Measurements from ENCODE around the gene DNAJC22. TPM values are rescaled to one million over a fixed set of nuclear protein-coding genes. Genes with fewer than 3 reads are reported as not detected.

The DNAJC22 gene
- total RNA-seq, 4 donors from 2014 or later = 5.0 to 57.8 (median 56.4) TPM

GRCh38 chr12:49322708-49323523, 23.8 kb upstream of the DNAJC22 start, which contains the start of gene TROAP:
TSS of gene TROAP (plus strand) at chr12:49323255. CDS start at chr12:49323609, 354 bp downstream.
- no peaks in the 10 kb centered on the region for H3K27me3 ChIP-seq
- H3K36me3 ChIP-seq = no peaks in the 10 kb centered on the region
- peak within 1 kb of the TSS; percentile 54 to 81 (median 68) for H3K4me3 ChIP-seq
- H3K4me1 ChIP-seq = peaks cover 0 to 15% (median 2%) of the 10 kb centered on the region in 4 donors
- DNase-seq = peak; percentile 93 to 98 (median 97)
- TF ChIP-seq POLR2A (IDR thresholded peaks at IDR 0.05) (peak; percentile 28 to 47), CTCF (IDR thresholded peaks at IDR 0.05) (no peak)
- H3K9me3 ChIP-seq = no peaks in the 10 kb centered on the region
- peak within 1 kb of the TSS; percentile 60 to 69 (median 65) for H3K27ac ChIP-seq

DNA sequence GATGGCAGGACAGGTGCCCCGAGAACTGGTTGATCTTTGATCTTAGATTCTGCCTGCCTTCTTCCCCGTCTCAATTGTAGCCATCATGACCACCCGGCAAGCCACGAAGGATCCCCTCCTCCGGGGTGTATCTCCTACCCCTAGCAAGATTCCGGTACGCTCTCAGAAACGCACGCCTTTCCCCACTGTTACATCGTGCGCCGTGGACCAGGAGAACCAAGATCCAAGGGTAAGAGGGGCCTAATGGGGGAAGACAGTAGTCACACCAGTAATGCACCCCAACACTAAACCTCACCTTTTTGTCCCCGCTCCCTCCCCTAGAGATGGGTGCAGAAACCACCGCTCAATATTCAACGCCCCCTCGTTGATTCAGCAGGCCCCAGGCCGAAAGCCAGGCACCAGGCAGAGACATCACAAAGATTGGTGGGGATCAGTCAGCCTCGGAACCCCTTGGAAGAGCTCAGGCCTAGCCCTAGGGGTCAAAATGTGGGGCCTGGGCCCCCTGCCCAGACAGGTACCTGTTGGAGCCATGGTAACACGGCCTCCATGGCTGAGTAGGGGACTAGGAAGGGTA, 23.1 kb upstream of the DNAJC22 start:
- no peak for DNase-seq
- H3K27ac ChIP-seq = no peak overlapping the region
- no peaks in the 10 kb centered on the region for H3K9me3 ChIP-seq
- no peak for TF ChIP-seq CTCF (IDR thresholded peaks at IDR 0.05)
- no peak for TF ChIP-seq POLR2A (IDR thresholded peaks at IDR 0.05)
- peak overlapping the region; percentile 54 to 81 (median 68) for H3K4me3 ChIP-seq
- H3K27me3 ChIP-seq = no peaks in the 10 kb centered on the region
- peaks cover 0 to 15% (median 2%) of the 10 kb centered on the region in 4 donors for H3K4me1 ChIP-seq
- no peaks in the 10 kb centered on the region for H3K36me3 ChIP-seq

- DNase-seq = no peak
- peaks cover 0 to 15% (median 2%) of the 10 kb centered on the region in 4 donors for H3K4me1 ChIP-seq
- H3K4me3 ChIP-seq = no peak overlapping the region
- H3K27ac ChIP-seq = no peak overlapping the region
- TF ChIP-seq POLR2A (IDR thresholded peaks at IDR 0.05) = no peak
- TF ChIP-seq CTCF (IDR thresholded peaks at IDR 0.05) = no peak
- H3K9me3 ChIP-seq = no peaks in the 10 kb centered on the region
- H3K27me3 ChIP-seq = no peaks in the 10 kb centered on the region
- H3K36me3 ChIP-seq = no peaks in the 10 kb centered on the region
These were observed 21.1 kb upstream of the DNAJC22 start for GRCh38 chr12:49325606-49326005.

DNA sequence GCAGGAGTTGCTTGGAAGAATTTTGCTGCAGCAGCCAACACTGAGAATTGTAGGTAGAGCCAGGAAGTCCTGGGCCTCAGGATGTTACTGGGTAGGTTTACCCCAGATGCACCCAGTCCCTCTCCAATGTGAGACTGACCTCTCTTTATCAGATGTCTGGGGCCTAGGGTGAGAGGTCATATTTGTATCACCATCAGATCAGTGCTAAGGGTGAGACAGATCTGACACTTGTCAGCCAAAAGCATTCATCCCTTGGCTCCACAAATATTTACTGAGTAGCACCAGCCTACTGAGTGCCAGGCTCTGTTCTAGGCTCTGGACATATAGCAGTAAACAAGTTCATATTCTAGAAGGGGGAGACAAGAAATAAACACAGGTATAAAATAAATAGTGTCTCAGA, 19.3 kb upstream of the DNAJC22 start:
- Histone ChIP-seq H3K27me3 (no peaks in the 10 kb centered on the region), H3K27ac (no peak overlapping the region), H3K4me1 (peaks cover 0 to 22% (median 2%) of the 10 kb centered on the region in 4 donors), H3K36me3 (no peaks in the 10 kb centered on the region), H3K4me3 (no peak overlapping the region), H3K9me3 (no peaks in the 10 kb centered on the region)
- no peak for DNase-seq
- TF ChIP-seq CTCF (IDR thresholded peaks at IDR 0.05) (no peak), POLR2A (IDR thresholded peaks at IDR 0.05) (no peak)

GRCh38 chr12:49327887-49328286, 18.8 kb upstream of the DNAJC22 start:
- DNase-seq = no peak

More at GRCh38 chr12:49327887-49328286, 18.8 kb upstream of the DNAJC22 start:
- Histone ChIP-seq H3K4me3 (no peak overlapping the region), H3K36me3 (no peaks in the 10 kb centered on the region), H3K9me3 (no peaks in the 10 kb centered on the region), H3K27me3 (peaks cover 0 to under 1% of the 10 kb centered on the region in 2 donors), H3K27ac (no peak overlapping the region), H3K4me1 (peaks cover 0 to 21% (median 2%) of the 10 kb centered on the region in 4 donors)
- TF ChIP-seq CTCF (IDR thresholded peaks at IDR 0.05) = no peak
- no peak for TF ChIP-seq POLR2A (IDR thresholded peaks at IDR 0.05)

Data from Peyer's patch (tissue), 4 donors.